Activated T-helper 1 cell treated with anti-CD3 and anti-CD28 coated beads, Interleukin-12 subunit alpha, Interleukin-12 subunit beta, Interleukin-2, Interleukin-4 antibody, amounts not matched to agents 30 ng/mL and 10 ng/mL and 1 ng/mL, durations not matched to agents 14 hours and 24 hours and 36 hours (primary cell): ENCODE results near the gene GNG2. TPM values are rescaled to one million over a fixed set of nuclear protein-coding genes. Genes with fewer than 3 reads are reported as not detected.
A peak's percentile ranks its signal among the peaks of the same experiment; 100 is the strongest.

Experiments used
- DNase-seq: peaks from one replicate; pipeline ENCODE4 v3.0.0; 2021; ENCODE audit warnings: low spot score
- H3K27ac Mint-ChIP-seq: one replicate; pipeline ENCODE4 v1.8.0; 2021; ENCODE audit warnings: mild to moderate bottlenecking, mixed read lengths
- H3K27me3 Mint-ChIP-seq: one replicate; pipeline ENCODE4 v1.8.0; 2022; ENCODE audit warnings: mild to moderate bottlenecking, moderate library complexity, mixed read lengths; ENCODE audit not compliant: insufficient read depth
- H3K36me3 Mint-ChIP-seq: one replicate; pipeline ENCODE4 v1.8.0; 2021; ENCODE audit warnings: low read depth, mixed read lengths
- H3K4me1 Mint-ChIP-seq: one replicate; pipeline ENCODE4 v1.8.0; 2021; ENCODE audit warnings: low read depth, mixed read lengths
- H3K4me3 Mint-ChIP-seq: one replicate; pipeline ENCODE4 v1.8.0; 2021; ENCODE audit warnings: mild to moderate bottlenecking, moderate library complexity, mixed read lengths
- H3K9me3 Mint-ChIP-seq: one replicate; pipeline ENCODE4 v1.8.0; 2021; ENCODE audit warnings: mixed read lengths
- intact Hi-C: fragments of 100-400 bp; cut with micrococcal nuclease; formaldehyde crosslinking; loops from one replicate; pipeline ENCODE4 v1.15.1; 2024
- total RNA-seq: library from RNA; stranded (reverse); gene quantifications from 2 replicates; pipeline ENCODE4 v1.2.3, GENCODE V29; 2022

GNG2 gene
- total RNA-seq, 1 donor from 2014 or later, result 128 TPM

DNA sequence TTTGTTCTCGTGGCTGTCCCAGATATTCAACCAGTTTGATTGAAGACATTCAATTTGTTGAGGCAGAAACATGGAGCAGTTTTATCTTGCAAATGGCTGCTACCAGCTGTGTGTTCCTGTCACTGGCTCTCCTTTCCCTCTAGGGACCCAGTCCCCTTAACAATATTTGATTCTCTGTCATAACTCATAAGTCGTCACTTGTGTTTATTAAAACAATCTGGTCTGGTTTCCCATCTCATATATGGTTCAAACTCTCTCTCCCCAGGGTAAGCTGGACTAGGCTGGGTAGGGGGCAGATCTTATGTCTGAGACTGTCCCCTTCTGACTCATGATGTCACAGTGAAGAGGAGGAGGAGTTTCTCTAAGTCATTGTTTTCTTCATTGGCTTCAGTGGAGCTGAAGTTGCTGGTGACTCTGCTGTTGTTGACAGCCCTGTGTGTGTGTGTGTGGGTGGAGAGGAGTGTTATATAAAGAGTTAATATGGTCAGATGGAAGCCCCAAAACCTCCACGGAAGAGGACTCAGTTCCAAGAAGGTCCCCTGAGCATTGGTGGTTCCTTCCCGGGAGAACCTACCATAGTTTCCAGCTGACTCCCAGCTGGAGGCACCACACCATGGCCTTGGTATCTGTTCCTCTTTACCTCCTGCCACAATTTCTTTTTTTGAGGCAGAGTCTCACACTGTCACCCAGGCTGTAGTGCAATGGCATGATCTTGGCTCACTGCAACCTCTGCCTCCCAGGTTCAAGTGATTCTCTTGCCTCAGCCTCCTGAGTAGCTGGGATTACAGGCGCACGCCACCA is 16.1 kb upstream of the GNG2 start:
- Mint-ChIP-seq H3K9me3 (peaks cover 15% of the 10 kb centered on the region), H3K36me3 (peaks cover 15% of the 10 kb centered on the region), H3K27me3 (peaks cover 5% of the 10 kb centered on the region), H3K27ac (peak overlapping the region; percentile 59), H3K4me1 (peaks cover 46% of the 10 kb centered on the region), H3K4me3 (no peak overlapping the region)
- intact Hi-C loops, result loop anchor here (10.0 kb wide), 1 partner anchor 561 kb away; no protein-coding TSS in a partner anchor
- no peak for DNase-seq

- Mint-ChIP-seq H3K36me3 (peaks cover 23% of the 10 kb centered on the region), H3K27me3 (no peaks in the 10 kb centered on the region), H3K27ac (peak overlapping the region; percentile 76), H3K4me1 (peaks cover 56% of the 10 kb centered on the region), H3K9me3 (peaks cover 25% of the 10 kb centered on the region), H3K4me3 (peak overlapping the region; percentile 49)
- no peak for DNase-seq
- intact Hi-C loops, result loop anchor here (1.0 to 10.0 kb wide), 7 partner anchors 64 to 559 kb away; partner anchors contain the start of gene RTRAF
Observed at GRCh38 chr14:51845811-51846210, 14.6 kb upstream of the GNG2 start.

DNA sequence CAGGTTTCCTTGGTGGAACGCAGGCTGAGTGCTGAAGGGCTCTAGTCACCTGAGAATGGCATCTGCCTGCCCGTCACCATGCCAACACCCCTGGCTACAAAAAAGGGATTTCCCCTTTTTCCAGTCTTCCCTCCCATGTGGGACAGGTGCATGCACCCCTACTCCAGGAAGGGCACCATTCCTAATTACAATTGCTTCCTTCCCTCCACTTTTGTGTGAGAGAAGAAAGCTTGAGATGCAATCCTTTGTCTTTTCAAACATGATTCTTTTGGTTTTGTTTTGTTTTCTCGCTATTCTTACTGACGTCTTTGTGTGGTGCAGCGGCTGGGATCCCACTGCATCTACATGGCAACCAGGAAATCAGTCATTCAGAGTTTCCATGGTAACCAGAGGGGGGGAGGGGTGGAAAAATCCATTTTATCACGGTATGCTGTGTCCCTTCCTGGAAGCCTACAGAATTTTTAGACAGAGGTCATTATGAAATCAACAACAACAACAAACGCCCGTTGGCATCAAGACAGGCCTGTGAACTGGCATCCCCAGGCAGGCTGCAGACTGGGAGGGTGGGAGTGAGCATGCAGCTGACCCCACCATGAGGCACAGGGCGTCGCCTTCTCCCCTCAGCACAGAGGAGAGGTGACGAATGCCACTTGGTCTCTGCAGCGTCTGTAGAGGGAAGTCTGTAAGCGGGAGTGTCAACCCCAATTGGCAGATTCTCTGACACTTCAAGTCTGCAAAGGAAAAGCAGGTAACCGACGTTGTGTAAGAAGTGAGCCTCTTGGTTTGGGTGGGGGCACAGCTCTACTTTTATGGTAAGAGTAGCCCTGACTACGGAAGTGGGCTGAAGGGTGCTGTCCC is 13.6 kb upstream of the GNG2 start:
- Mint-ChIP-seq H3K4me1 (peaks cover 60% of the 10 kb centered on the region), H3K27me3 (no peaks in the 10 kb centered on the region), H3K9me3 (peaks cover 28% of the 10 kb centered on the region), H3K27ac (peak overlapping the region; percentile 98), H3K36me3 (peaks cover 24% of the 10 kb centered on the region), H3K4me3 (peak overlapping the region; percentile 85)
- intact Hi-C loops, result loop anchor here (1.0 to 10.0 kb wide), 15 partner anchors 13 to 587 kb away; partner anchors contain the start of genes GNG2 and RTRAF
- DNase-seq, result peak; percentile 86

- DNase-seq, result no peak
- H3K27ac Mint-ChIP-seq, result peak overlapping the region; percentile 98
- H3K27me3 Mint-ChIP-seq, result no peaks in the 10 kb centered on the region
- peaks cover 27% of the 10 kb centered on the region for H3K36me3 Mint-ChIP-seq
- peaks cover 33% of the 10 kb centered on the region for H3K9me3 Mint-ChIP-seq
- peaks cover 66% of the 10 kb centered on the region for H3K4me1 Mint-ChIP-seq
- intact Hi-C loops, result loop anchor here (1.0 to 10.0 kb wide), 14 partner anchors 13 to 587 kb away; partner anchors contain the start of gene GNG2
- peak overlapping the region; percentile 85 for H3K4me3 Mint-ChIP-seq
Observed at GRCh38 chr14:51847489-51847796, 13.0 kb upstream of the GNG2 start.

DNA sequence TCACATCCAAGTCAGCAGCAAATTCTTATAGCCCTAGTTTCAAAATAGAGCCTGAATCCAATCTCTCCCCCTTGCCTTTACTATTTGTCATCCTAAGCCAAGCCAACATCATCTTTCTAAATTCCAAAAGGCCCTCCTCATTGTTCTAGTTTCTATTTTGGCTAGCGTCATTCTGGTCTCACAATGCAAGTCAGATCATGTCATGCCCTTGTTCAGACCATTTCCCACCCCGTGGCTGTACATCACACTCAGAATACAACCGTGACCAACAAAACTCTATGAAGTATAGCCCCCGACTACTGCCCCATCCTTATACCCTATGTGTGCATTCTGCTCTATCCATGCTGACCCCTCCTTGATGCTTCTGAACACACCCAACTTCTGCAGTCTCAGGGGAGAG is 12.3 kb upstream of the GNG2 start:
- peaks cover 27% of the 10 kb centered on the region for H3K36me3 Mint-ChIP-seq
- peaks cover 33% of the 10 kb centered on the region for H3K9me3 Mint-ChIP-seq
- H3K4me1 Mint-ChIP-seq, result peaks cover 72% of the 10 kb centered on the region
- H3K4me3 Mint-ChIP-seq, result peak overlapping the region; percentile 62
- intact Hi-C loops, result loop anchor here (5.0 to 10.0 kb wide), 3 partner anchors 66 to 557 kb away; no protein-coding TSS in a partner anchor
- no peaks in the 10 kb centered on the region for H3K27me3 Mint-ChIP-seq
- no peak for DNase-seq
- peak overlapping the region; percentile 91 for H3K27ac Mint-ChIP-seq

DNA sequence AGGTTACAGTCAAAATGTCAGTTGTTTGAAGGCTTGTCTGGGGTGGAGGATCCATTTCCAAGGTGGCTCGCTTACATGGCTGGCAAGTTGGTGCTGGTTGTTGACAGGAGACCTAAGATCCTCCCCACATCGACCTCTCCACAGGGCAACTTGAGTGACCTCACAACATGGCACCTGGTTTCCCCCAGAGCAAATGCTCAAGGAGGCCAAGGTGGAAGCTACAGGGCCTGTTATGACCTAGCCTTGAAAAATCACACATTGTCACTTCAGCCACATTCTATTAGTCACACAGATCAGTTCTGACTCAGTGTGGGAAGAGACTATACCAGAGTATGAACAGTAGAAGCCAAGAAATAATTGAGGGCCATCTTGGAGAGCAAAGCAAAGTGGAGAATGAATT is 11.3 kb upstream of the GNG2 start:
- Mint-ChIP-seq H3K27ac (peak overlapping the region; percentile 91), H3K4me3 (peak overlapping the region; percentile 32), H3K4me1 (peaks cover 66% of the 10 kb centered on the region), H3K27me3 (peaks cover 2% of the 10 kb centered on the region), H3K9me3 (peaks cover 33% of the 10 kb centered on the region), H3K36me3 (peaks cover 27% of the 10 kb centered on the region)
- intact Hi-C loops, result loop anchor here (5.0 to 10.0 kb wide), 3 partner anchors 67 to 556 kb away; no protein-coding TSS in a partner anchor
- DNase-seq, result peak; percentile 42

DNA sequence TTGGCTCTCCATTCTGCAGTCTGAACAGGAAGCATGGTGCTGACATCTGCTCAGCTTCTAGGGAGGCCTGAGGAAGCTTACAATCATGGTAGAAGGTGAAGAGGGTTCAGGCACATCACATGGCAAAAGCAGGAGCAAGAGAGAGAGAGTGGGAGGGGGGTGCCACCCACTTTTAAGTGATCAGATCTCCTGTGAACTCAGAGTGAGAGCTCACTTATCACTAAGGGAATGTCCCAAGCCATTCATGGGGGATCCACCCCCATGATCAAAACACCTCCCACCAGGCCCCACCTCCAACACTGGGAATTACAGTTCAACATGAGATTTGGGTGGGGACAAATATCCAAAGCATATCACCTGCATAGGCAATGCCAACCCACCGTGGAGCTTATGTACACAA is 9.8 kb upstream of the GNG2 start:
- Mint-ChIP-seq H3K9me3 (peaks cover 33% of the 10 kb centered on the region), H3K4me1 (peaks cover 64% of the 10 kb centered on the region), H3K27ac (peak overlapping the region; percentile 10), H3K4me3 (peak overlapping the region; percentile 3), H3K36me3 (peaks cover 31% of the 10 kb centered on the region), H3K27me3 (peaks cover 4% of the 10 kb centered on the region)
- DNase-seq, result no peak
- intact Hi-C loops, result no loop called here

- H3K4me1 Mint-ChIP-seq, result peaks cover 57% of the 10 kb centered on the region
- intact Hi-C loops, result no loop called here
Observed at GRCh38 chr14:51852541-51852940, 7.9 kb upstream of the GNG2 start.

DNA sequence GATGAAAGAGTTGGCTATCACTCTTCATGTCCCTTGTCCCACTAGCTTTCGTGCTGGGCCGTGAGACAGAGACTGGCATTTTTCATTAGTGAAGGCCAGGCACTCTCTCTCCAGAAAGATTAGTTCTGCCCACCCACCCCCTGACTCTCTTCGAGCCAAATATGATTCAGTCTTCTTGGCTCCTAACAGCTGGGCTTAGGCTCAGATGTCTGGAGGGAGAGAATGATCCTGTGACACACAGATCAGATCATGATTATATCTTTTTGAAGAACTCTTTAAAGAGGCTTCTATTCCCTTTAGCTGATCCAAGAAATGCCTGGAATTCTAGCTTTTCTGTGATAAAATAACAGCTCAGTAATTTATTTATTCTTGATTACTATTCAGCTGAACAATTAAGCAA is 5.2 kb upstream of the GNG2 start:
- peaks cover 17% of the 10 kb centered on the region for H3K9me3 Mint-ChIP-seq
- no peak overlapping the region for H3K27ac Mint-ChIP-seq
- H3K4me1 Mint-ChIP-seq, result peaks cover 55% of the 10 kb centered on the region
- peaks cover 18% of the 10 kb centered on the region for H3K36me3 Mint-ChIP-seq
- intact Hi-C loops, result no loop called here
- peaks cover 4% of the 10 kb centered on the region for H3K27me3 Mint-ChIP-seq
- no peak overlapping the region for H3K4me3 Mint-ChIP-seq
- no peak for DNase-seq

More at GRCh38 chr14:51852541-51852940, 7.9 kb upstream of the GNG2 start:
- Mint-ChIP-seq H3K27ac (peak overlapping the region; percentile 13), H3K4me3 (no peak overlapping the region), H3K36me3 (peaks cover 33% of the 10 kb centered on the region), H3K9me3 (peaks cover 37% of the 10 kb centered on the region), H3K27me3 (peaks cover 4% of the 10 kb centered on the region)
- no peak for DNase-seq

GRCh38 chr14:51856792-51857296 is 3.6 kb upstream of the GNG2 start:
- no peak overlapping the region for H3K27ac Mint-ChIP-seq
- DNase-seq, result no peak
- H3K4me3 Mint-ChIP-seq, result no peak overlapping the region
- intact Hi-C loops, result no loop called here
- peaks cover 17% of the 10 kb centered on the region for H3K36me3 Mint-ChIP-seq
- peaks cover 48% of the 10 kb centered on the region for H3K4me1 Mint-ChIP-seq
- H3K9me3 Mint-ChIP-seq, result peaks cover 9% of the 10 kb centered on the region
- H3K27me3 Mint-ChIP-seq, result peaks cover 4% of the 10 kb centered on the region

DNA sequence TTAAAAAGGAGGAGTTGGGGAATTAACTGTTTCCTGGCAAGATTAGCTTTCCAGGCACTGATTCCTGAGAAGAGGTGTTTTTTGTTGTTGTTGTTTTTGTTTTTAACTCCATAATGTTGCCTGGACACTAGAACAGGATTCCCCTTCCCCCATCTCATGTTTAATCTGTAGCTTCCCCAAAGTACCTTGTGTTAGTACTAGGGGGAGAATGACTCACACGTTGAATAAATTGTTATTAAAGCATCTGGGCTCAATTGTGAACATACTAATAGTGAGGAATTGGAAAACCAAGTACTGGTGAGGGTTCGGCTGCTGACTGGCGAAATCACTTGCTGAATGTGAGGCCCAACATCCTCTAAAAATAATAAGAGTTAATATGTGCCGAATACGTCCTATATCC is 1.3 kb upstream of the GNG2 start:
- H3K4me1 Mint-ChIP-seq, result peaks cover 57% of the 10 kb centered on the region
- no peak overlapping the region for H3K27ac Mint-ChIP-seq
- peaks cover 4% of the 10 kb centered on the region for H3K9me3 Mint-ChIP-seq
- peaks cover 2% of the 10 kb centered on the region for H3K27me3 Mint-ChIP-seq
- no peak overlapping the region for H3K4me3 Mint-ChIP-seq
- H3K36me3 Mint-ChIP-seq, result peaks cover 19% of the 10 kb centered on the region
- no peak for DNase-seq
- intact Hi-C loops, result no loop called here

GRCh38 chr14:51860825-51861499 is 550 bp downstream of the GNG2 start:
- peak overlapping the region; percentile 95 for H3K4me3 Mint-ChIP-seq
- peaks cover 18% of the 10 kb centered on the region for H3K36me3 Mint-ChIP-seq
- no peak for DNase-seq
- peak overlapping the region; percentile 88 for H3K27ac Mint-ChIP-seq
- peaks cover 4% of the 10 kb centered on the region for H3K9me3 Mint-ChIP-seq
- intact Hi-C loops, result loop anchor here (1.0 to 10.0 kb wide), 10 partner anchors 12 to 1136 kb away; partner anchors contain the start of genes FRMD6, GPR137C, RTRAF and TMX1
- no peaks in the 10 kb centered on the region for H3K27me3 Mint-ChIP-seq
- H3K4me1 Mint-ChIP-seq, result peaks cover 63% of the 10 kb centered on the region
